ENCODE measurements around the gene EARS2.

EARS2 gene

DNA sequence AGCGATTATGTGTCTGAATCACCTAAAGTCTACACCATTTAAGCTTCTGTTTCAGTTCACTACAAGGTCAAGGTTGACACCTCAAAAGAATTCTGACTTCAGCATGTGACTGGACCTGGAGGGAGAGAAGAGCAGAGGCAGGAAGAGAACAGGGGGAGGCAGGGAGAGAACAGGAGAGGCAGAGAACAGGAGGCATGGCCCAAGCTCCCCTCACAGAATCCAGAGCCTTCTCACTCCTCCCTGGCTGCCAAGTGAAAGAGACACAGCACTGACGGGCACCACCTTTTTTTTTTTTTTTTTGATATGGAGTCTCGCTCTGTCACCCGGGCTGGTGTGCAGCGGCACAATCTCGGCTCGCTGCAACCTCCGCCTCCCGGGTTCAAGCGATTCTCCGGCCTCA lies 58.3 kb downstream of the EARS2 start:
- Histone ChIP-seq H3K36me3 (ENCODE audit: low read length) (peaks cover 15% of the 10 kb centered on the region; the same call in 1 of the 2 replicates), H3K9ac (ENCODE audit: low read length) (no peak overlapping the region), H4K20me1 (ENCODE audit: low read depth, low read length) (peaks cover 50% of the 10 kb centered on the region), H3K4me2 (ENCODE audit: low read depth, low read length, poor library complexity, severe bottlenecking) (no peak overlapping the region), H3K27ac (ENCODE audit: low read depth, low read length) (no peak overlapping the region), H3K27me3 (ENCODE audit: low read length) (no peaks in the 10 kb centered on the region), H2AFZ (ENCODE audit: low read depth, low read length, severe bottlenecking) (no peak overlapping the region), H3K79me2 (ENCODE audit: insufficient read depth, low read length) (peaks cover 92% of the 10 kb centered on the region), H3K9me3 (ENCODE audit: insufficient read depth, low read length) (no peaks in the 10 kb centered on the region), H3K4me3 (ENCODE audit: insufficient read depth, low read length, poor library complexity, severe bottlenecking) (no peak overlapping the region), H3K9me2 (replicated peaks; ENCODE audit: insufficient read depth, low read length) (no peaks in the 10 kb centered on the region), H3F3A (ENCODE audit: insufficient read depth) (0 out of 2 replicates have a peak, but pooled peaks cover 6% of the 10 kb centered on the region)
- no peak for TF ChIP-seq EZH2phosphoT487 (conservative IDR thresholded peaks at IDR 0.05; ENCODE audit: low read length)
- TF ChIP-seq, protein P1, sequence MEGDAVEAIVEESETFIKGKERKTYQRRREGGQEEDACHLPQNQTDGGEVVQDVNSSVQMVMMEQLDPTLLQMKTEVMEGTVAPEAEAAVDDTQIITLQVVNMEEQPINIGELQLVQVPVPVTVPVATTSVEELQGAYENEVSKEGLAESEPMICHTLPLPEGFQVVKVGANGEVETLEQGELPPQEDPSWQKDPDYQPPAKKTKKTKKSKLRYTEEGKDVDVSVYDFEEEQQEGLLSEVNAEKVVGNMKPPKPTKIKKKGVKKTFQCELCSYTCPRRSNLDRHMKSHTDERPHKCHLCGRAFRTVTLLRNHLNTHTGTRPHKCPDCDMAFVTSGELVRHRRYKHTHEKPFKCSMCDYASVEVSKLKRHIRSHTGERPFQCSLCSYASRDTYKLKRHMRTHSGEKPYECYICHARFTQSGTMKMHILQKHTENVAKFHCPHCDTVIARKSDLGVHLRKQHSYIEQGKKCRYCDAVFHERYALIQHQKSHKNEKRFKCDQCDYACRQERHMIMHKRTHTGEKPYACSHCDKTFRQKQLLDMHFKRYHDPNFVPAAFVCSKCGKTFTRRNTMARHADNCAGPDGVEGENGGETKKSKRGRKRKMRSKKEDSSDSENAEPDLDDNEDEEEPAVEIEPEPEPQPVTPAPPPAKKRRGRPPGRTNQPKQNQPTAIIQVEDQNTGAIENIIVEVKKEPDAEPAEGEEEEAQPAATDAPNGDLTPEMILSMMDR (IDR thresholded peaks at IDR 0.05; ENCODE audit: insufficient read depth, low read length, poor library complexity, severe bottlenecking), result no peak

DNA sequence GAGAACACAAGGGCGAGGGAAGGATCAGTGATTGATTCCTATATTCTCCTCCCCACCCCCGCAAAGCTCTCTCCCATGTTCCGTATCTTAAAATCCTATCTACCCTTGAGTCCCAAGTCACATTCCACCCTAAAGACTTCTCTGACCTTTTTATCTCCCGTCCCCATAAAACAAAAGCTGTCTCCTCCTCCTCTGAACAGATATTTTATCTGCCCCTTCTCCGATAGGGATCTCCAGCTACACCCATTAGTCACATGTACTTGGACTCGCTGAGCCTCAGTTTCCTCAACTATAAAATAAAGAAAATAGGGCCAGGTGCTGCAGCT lies 59.6 kb downstream of the EARS2 start:
- no peak overlapping the region for H3K27ac ChIP-seq (ENCODE audit: low read depth, low read length)
- no peak overlapping the region for H3K4me2 ChIP-seq (ENCODE audit: low read depth, low read length, poor library complexity, severe bottlenecking)
- H3K9me3 ChIP-seq (ENCODE audit: insufficient read depth, low read length), result no peaks in the 10 kb centered on the region
- no peak overlapping the region for H2AFZ ChIP-seq (ENCODE audit: low read depth, low read length, severe bottlenecking)
- H3K36me3 ChIP-seq (ENCODE audit: low read length), result peaks cover 19% of the 10 kb centered on the region; the same call in 1 of the 2 replicates
- no peak for TF ChIP-seq EZH2phosphoT487 (conservative IDR thresholded peaks at IDR 0.05; ENCODE audit: low read length)
- TF ChIP-seq, protein P1 (IDR thresholded peaks at IDR 0.05; ENCODE audit: insufficient read depth, low read length, poor library complexity, severe bottlenecking), result no peak
- no peak overlapping the region for H3K4me3 ChIP-seq (ENCODE audit: insufficient read depth, low read length, poor library complexity, severe bottlenecking)
- H3K9me2 ChIP-seq (replicated peaks; ENCODE audit: insufficient read depth, low read length), result no peaks in the 10 kb centered on the region
- H4K20me1 ChIP-seq (ENCODE audit: low read depth, low read length), result peaks cover 39% of the 10 kb centered on the region
- H3K79me2 ChIP-seq (ENCODE audit: insufficient read depth, low read length), result peaks cover 83% of the 10 kb centered on the region
- 0 out of 2 replicates have a peak, but pooled peaks cover 4% of the 10 kb centered on the region for H3F3A ChIP-seq (ENCODE audit: insufficient read depth)
- no peak overlapping the region for H3K9ac ChIP-seq (ENCODE audit: low read length)
- no peaks in the 10 kb centered on the region for H3K27me3 ChIP-seq (ENCODE audit: low read length)

DNA sequence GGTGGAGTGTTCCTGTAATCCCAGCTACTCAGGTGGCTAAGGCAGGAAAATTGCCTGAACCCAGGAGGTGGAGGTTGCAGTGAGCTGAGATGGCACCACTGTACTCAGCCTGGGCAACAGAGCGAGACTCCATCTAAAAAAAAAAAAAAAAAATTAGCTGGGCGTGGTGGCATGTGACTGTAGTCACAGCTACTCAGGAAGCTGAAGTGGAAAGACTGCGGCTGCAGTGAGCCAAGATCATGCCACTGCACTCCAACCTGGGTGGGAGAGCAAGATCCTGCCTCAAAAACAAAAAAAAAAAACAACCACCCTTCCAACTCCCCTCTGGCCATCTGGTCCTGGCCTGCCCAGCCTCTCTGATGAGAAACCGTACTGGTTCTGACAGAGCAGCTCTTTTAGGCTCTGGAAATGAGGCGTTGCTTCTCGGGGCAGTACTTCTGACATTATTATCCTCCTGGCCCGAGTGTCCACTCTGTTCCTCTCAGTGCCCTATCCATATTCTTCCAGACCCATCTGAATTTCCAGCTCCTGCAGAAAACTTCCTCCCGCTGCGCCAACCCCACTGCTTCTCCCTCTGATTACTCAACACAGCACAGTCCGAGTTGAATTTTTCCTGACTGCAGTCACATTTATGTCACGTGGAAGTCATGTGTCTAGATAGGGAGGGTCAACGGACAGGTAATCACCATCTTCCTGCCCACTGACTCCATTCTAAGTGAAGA lies 60.2 kb downstream of the EARS2 start:
- TF ChIP-seq, protein P1 (IDR thresholded peaks at IDR 0.05; ENCODE audit: insufficient read depth, low read length, poor library complexity, severe bottlenecking), result no peak
- TF ChIP-seq EZH2phosphoT487 (conservative IDR thresholded peaks at IDR 0.05; ENCODE audit: low read length), result no peak
- no peaks in the 10 kb centered on the region for H3K27me3 ChIP-seq (ENCODE audit: low read length)
- no peak overlapping the region for H3K27ac ChIP-seq (ENCODE audit: low read depth, low read length)
- peaks cover 78% of the 10 kb centered on the region for H3K79me2 ChIP-seq (ENCODE audit: insufficient read depth, low read length)
- H3K9me3 ChIP-seq (ENCODE audit: insufficient read depth, low read length), result no peaks in the 10 kb centered on the region
- H3F3A ChIP-seq (ENCODE audit: insufficient read depth), result no peaks in the 10 kb centered on the region
- H3K4me3 ChIP-seq (ENCODE audit: insufficient read depth, low read length, poor library complexity, severe bottlenecking), result no peak overlapping the region
- peaks cover 34% of the 10 kb centered on the region for H4K20me1 ChIP-seq (ENCODE audit: low read depth, low read length)
- H3K9me2 ChIP-seq (replicated peaks; ENCODE audit: insufficient read depth, low read length), result no peaks in the 10 kb centered on the region
- H3K36me3 ChIP-seq (ENCODE audit: low read length), result peaks cover 21% of the 10 kb centered on the region; the same call in 1 of the 2 replicates
- H2AFZ ChIP-seq (ENCODE audit: low read depth, low read length, severe bottlenecking), result no peak overlapping the region
- H3K9ac ChIP-seq (ENCODE audit: low read length), result no peak overlapping the region
- H3K4me2 ChIP-seq (ENCODE audit: low read depth, low read length, poor library complexity, severe bottlenecking), result no peak overlapping the region
